Measurements from ENCODE around the gene MYLK3.

MYLK3 gene

DNA sequence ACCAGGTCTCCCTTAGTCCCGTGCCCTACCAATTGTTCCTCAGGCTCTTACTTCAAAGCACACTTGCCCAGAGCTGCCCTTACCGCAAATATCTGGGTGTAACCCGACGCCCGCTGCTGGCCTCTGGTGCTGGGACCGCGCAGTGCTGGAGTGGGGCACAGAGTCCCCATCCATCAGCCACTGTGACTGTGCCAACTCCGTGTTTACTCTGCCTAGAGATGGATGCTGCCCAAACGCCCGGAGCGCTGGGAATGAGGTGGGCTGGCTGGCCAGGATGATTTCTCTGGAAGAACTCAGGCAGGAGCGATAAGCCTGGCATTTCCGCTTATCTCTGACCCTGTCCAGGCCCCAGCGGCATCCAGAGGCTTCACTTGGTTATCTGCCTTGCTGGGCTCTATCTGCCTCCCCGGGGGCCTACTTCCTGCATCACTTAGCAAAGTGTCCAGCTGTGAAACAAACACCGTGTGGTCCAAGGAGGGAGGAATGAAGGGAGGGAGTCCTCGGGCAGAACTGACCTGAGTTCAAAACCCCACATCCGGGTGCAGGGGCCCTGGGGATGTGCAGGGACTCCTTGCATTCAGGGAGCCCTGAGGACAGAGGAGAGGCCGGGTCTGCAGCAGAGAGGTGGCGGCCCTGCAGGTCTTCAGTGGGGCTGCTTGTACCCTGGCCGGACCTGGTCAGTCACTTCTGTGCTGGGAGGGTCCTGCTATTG is 9.4 kb upstream of the MYLK3 start:
- Histone ChIP-seq H3K36me3 (ENCODE audit: insufficient read depth, insufficient read length, low read length) (no peaks in the 10 kb centered on the region), H3K9me3 (ENCODE audit: insufficient read depth, low read length) (no peaks in the 10 kb centered on the region), H3K27me3 (ENCODE audit: insufficient read depth, insufficient read length) (peaks cover 56% of the 10 kb centered on the region), H3K4me1 (ENCODE audit: insufficient read depth, insufficient read length) (peaks cover 18% of the 10 kb centered on the region), H3K9ac (ENCODE audit: insufficient read length, low read depth) (no peak overlapping the region), H3K4me3 (ENCODE audit: insufficient read length, low read depth) (no peak overlapping the region)
- no peak for DNase-seq (ENCODE audit: low read depth, low spot score)
- no peak for TF ChIP-seq ZNF274 (IDR thresholded peaks at IDR 0.05; ENCODE audit: low read depth, low read length)
- TF ChIP-seq YY1 (IDR thresholded peaks at IDR 0.05; ENCODE audit: insufficient read depth, insufficient read length) = no peak
- no peak for TF ChIP-seq SUZ12 (IDR thresholded peaks at IDR 0.05; ENCODE audit: extremely low read depth, insufficient read depth, insufficient read length)

DNA sequence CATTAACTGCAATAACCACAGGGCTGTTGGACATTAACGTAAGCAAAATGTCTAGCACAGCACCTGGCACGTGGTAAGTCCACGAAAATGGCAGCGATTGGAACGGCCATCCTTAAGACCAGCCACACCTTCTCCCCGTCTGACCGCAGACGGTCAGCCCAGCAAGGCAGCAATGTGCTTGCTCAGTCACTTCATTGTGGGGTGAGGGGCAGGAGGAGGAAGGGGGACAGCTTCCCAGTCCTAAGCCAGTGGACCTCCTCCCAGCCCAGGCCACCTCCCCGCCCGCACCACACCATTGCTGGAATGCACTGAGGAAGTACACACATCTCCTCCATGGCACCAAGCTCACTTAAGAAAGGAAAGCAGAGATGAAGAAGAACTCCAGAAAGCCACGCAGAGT is 8.6 kb upstream of the MYLK3 start:
- Histone ChIP-seq H3K36me3 (ENCODE audit: insufficient read depth, insufficient read length, low read length) (no peaks in the 10 kb centered on the region), H3K9me3 (ENCODE audit: insufficient read depth, low read length) (peaks cover under 1% of the 10 kb centered on the region; the same call in 1 of the 2 replicates), H3K9ac (ENCODE audit: insufficient read length, low read depth) (no peak overlapping the region), H3K27me3 (ENCODE audit: insufficient read depth, insufficient read length) (peaks cover 54% of the 10 kb centered on the region), H3K4me1 (ENCODE audit: insufficient read depth, insufficient read length) (peaks cover 18% of the 10 kb centered on the region), H3K4me3 (ENCODE audit: insufficient read length, low read depth) (no peak overlapping the region)
- DNase-seq (ENCODE audit: low read depth, low spot score) = no peak
- TF ChIP-seq SUZ12 (IDR thresholded peaks at IDR 0.05; ENCODE audit: extremely low read depth, insufficient read depth, insufficient read length) = no peak
- no peak for TF ChIP-seq ZNF274 (IDR thresholded peaks at IDR 0.05; ENCODE audit: low read depth, low read length)
- no peak for TF ChIP-seq YY1 (IDR thresholded peaks at IDR 0.05; ENCODE audit: insufficient read depth, insufficient read length)

DNA sequence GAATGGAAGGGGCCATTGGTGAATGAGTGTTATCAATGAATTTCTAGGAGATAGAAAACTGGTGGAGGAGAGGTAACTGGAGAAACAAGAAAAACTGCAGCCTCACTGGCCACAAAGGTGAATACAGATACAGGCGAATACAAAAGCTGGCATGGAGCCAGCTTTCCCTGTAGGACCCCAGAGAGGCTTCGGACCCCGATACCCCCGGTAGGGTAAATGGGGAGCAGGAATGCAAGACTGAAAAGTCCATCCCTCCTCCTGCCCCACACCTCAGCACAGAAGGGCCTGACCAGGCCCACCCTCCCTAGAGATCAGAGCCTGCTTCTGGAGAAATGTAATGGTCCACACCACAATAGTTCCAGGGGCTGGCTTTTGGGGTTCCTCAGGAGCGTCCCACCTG is 4.9 kb upstream of the MYLK3 start:
- TF ChIP-seq SUZ12 (IDR thresholded peaks at IDR 0.05; ENCODE audit: extremely low read depth, insufficient read depth, insufficient read length) (no peak), ZNF274 (IDR thresholded peaks at IDR 0.05; ENCODE audit: low read depth, low read length) (no peak), YY1 (IDR thresholded peaks at IDR 0.05; ENCODE audit: insufficient read depth, insufficient read length) (no peak)

DNA sequence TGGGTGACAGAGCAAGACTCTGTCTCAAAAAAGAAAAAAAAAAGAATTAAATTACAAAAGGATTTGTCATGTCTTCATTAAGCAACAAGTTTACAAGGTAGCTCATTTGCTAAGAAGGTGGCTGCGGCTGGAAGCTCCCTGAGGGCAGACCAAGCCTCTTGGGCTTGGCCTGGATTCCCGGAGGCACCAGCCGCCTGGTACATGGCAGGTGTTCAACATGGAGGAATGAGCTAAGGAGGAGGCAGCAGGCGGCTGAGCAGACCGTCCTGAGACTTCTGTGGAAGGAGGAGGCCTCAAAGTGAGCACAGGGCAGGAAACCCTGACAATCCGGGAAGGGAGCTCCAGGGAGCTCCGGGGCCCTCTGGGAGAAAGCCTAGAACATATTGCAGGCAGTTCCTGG is 3.2 kb upstream of the MYLK3 start:
- DNase-seq (ENCODE audit: low read depth, low spot score) = no peak
- Histone ChIP-seq H3K27me3 (ENCODE audit: insufficient read depth, insufficient read length) (peaks cover 5% of the 10 kb centered on the region), H3K4me3 (ENCODE audit: insufficient read length, low read depth) (no peak overlapping the region), H3K9ac (ENCODE audit: insufficient read length, low read depth) (no peak overlapping the region), H3K4me1 (ENCODE audit: insufficient read depth, insufficient read length) (peaks cover 22% of the 10 kb centered on the region), H3K9me3 (ENCODE audit: insufficient read depth, low read length) (peaks cover 6% of the 10 kb centered on the region; the same call in 1 of the 2 replicates), H3K36me3 (ENCODE audit: insufficient read depth, insufficient read length, low read length) (no peaks in the 10 kb centered on the region)
- TF ChIP-seq SUZ12 (IDR thresholded peaks at IDR 0.05; ENCODE audit: extremely low read depth, insufficient read depth, insufficient read length) (no peak), YY1 (IDR thresholded peaks at IDR 0.05; ENCODE audit: insufficient read depth, insufficient read length) (no peak), ZNF274 (IDR thresholded peaks at IDR 0.05; ENCODE audit: low read depth, low read length) (no peak)

More for the DNA sequence above, 4.9 kb upstream of the MYLK3 start:
- Histone ChIP-seq H3K9ac (ENCODE audit: insufficient read length, low read depth) (no peak overlapping the region), H3K9me3 (ENCODE audit: insufficient read depth, low read length) (peaks cover 6% of the 10 kb centered on the region; the same call in 1 of the 2 replicates), H3K27me3 (ENCODE audit: insufficient read depth, insufficient read length) (peaks cover 21% of the 10 kb centered on the region), H3K4me3 (ENCODE audit: insufficient read length, low read depth) (no peak overlapping the region), H3K4me1 (ENCODE audit: insufficient read depth, insufficient read length) (peaks cover 25% of the 10 kb centered on the region), H3K36me3 (ENCODE audit: insufficient read depth, insufficient read length, low read length) (no peaks in the 10 kb centered on the region)
- DNase-seq (ENCODE audit: low read depth, low spot score) = no peak

DNA sequence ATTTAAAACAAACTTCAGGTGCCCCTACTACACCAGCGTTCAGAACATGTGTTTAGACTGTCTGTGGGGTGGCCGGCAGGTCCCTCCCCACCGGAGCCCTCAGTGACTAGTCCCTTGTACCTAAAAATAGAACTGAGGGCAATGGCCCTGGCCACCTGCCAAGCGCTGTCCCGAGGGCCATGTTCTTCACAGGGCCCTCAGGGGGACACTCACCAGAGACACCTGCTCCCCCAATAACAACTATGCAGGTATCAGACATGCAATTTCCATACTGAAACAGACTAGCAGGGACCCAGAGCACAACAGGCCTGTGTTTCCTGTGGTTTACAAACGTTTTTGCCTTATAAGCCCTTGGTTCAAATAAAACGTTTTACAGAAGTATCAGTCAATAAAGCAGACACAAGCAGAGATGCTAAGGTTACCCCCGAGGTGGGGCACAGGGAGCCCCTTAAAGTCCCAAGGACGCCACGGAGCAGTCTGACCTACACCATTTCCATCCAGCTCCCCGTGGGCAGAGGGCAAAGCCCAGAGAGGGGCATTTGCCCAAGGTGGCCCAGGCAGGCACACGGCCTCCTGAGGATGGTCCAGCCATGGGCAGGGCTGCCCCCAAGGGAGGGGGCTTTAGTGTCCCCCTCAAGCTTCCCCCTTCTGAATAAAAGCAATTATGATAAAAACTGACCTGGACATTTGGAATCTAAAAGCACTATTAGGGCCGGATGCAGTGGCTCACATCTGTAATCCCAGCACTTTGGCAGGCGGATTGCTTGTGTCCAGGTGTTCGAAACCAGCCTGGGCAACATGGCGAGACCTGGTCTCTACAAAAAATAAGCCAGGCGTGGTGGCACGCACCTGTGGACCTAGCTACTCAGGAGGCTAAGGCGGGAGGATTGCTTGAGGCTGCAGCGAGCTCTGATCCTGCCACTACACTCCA is 896 bp upstream of the MYLK3 start:
- Histone ChIP-seq H3K27me3 (ENCODE audit: insufficient read depth, insufficient read length) (no peaks in the 10 kb centered on the region), H3K36me3 (ENCODE audit: insufficient read depth, insufficient read length, low read length) (no peaks in the 10 kb centered on the region), H3K4me1 (ENCODE audit: insufficient read depth, insufficient read length) (peaks cover 22% of the 10 kb centered on the region), H3K9ac (ENCODE audit: insufficient read length, low read depth) (no peak overlapping the region), H3K4me3 (ENCODE audit: insufficient read length, low read depth) (no peak overlapping the region), H3K9me3 (ENCODE audit: insufficient read depth, low read length) (peaks cover 6% of the 10 kb centered on the region; the same call in 1 of the 2 replicates)
- no peak for DNase-seq (ENCODE audit: low read depth, low spot score)
- TF ChIP-seq SUZ12 (IDR thresholded peaks at IDR 0.05; ENCODE audit: extremely low read depth, insufficient read depth, insufficient read length) (no peak), ZNF274 (IDR thresholded peaks at IDR 0.05; ENCODE audit: low read depth, low read length) (no peak), YY1 (IDR thresholded peaks at IDR 0.05; ENCODE audit: insufficient read depth, insufficient read length) (no peak)

DNA sequence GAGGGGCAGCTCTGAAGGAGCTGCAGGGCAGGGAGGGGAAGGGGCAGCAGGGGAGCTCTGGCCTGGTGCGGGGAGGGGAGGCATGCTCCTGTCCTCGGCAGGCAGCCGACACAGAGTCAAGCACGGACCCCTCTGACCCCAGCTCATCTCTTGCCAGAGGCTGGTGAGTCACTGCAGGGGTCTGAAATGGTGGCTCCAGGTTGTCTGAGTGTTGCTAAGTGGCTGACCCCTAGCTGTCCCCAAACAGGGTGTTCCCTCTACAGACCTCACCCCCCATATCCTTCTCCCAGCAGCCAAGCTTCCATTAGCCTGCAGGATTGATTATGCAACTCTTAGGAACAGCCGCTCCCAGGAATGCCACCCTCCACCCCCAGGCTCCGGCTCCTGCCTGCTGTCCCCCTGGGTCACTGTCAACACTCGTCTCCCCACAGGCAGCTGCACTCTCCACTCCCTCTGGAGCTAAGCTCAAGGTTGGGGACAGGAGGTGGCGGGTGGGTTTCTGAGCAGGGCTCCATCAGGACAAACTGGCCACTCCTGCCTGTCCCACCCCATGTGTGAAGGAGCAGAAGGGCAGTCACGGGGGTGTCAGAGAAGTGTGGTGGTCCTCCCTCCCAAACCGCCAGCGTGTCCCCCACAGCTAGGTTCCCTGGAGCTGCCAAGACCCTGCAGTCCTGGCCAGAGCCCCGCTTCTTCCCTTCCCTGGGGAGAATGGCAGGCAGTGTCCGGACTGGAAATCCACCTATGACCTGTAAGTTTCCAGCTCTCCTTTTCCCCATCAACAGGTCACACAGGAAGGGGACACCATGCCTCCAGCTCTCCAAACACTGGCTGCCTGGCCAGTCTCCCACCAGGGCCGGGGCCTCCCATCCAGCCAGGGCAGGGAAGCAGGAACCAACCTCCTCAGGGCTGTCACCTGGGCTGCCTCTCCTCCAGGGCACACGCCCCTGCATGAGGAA is 1.0 kb downstream of the MYLK3 start:
- no peak overlapping the region for H3K4me3 ChIP-seq (ENCODE audit: insufficient read length, low read depth)
- H3K36me3 ChIP-seq (ENCODE audit: insufficient read depth, insufficient read length, low read length) = no peaks in the 10 kb centered on the region
- H3K9me3 ChIP-seq (ENCODE audit: insufficient read depth, low read length) = peaks cover 6% of the 10 kb centered on the region; the same call in 1 of the 2 replicates
- TF ChIP-seq ZNF274 (IDR thresholded peaks at IDR 0.05; ENCODE audit: low read depth, low read length) (no peak), SUZ12 (IDR thresholded peaks at IDR 0.05; ENCODE audit: extremely low read depth, insufficient read depth, insufficient read length) (no peak), YY1 (IDR thresholded peaks at IDR 0.05; ENCODE audit: insufficient read depth, insufficient read length) (peak; percentile 9)
- peaks cover 34% of the 10 kb centered on the region for H3K4me1 ChIP-seq (ENCODE audit: insufficient read depth, insufficient read length)
- no peaks in the 10 kb centered on the region for H3K27me3 ChIP-seq (ENCODE audit: insufficient read depth, insufficient read length)
- peak; percentile 58 for DNase-seq (ENCODE audit: low read depth, low spot score)
- H3K9ac ChIP-seq (ENCODE audit: insufficient read length, low read depth) = peak overlapping the region; percentile 80

Measured in NT2/D1 (cell line).